Nephron progenitor cell (in vitro differentiated cells): ENCODE measurements around the gene PEX11B.

Experiments
- DNase-seq: peaks from one replicate; pipeline ENCODE4 v3.0.0; 2021
- H3K27ac Mint-ChIP-seq: 2 replicates; pipeline ENCODE4 v1.8.0; 2021; ENCODE audit warnings: mild to moderate bottlenecking, moderate library complexity, mixed read lengths
- H3K27me3 Mint-ChIP-seq: 2 replicates; pipeline ENCODE4 v1.8.0; 2021; ENCODE audit warnings: mild to moderate bottlenecking, low read depth, mixed read lengths; ENCODE audit not compliant: poor library complexity
- H3K36me3 Mint-ChIP-seq: 2 replicates; pipeline ENCODE4 v1.8.0; 2021; ENCODE audit warnings: low read depth, mixed read lengths
- H3K4me1 Mint-ChIP-seq: 2 replicates; pipeline ENCODE4 v1.8.0; 2021; ENCODE audit warnings: mixed read lengths
- H3K4me3 Mint-ChIP-seq: 2 replicates; pipeline ENCODE4 v1.8.0; 2021; ENCODE audit warnings: mild to moderate bottlenecking, moderate library complexity, mixed read lengths
- H3K9me3 Mint-ChIP-seq: 2 replicates; pipeline ENCODE4 v1.8.0; 2021; ENCODE audit warnings: mild to moderate bottlenecking, moderate library complexity, mixed read lengths
- TF ChIP-seq, protein P1 (sequence below): fragments of 200-600 bp; sonication (generic); IDR thresholded peaks from 2 replicates; pipeline ENCODE4 v1.5.0; 2021; ENCODE audit warnings: antibody characterized with exemption

PEX11B gene

DNA sequence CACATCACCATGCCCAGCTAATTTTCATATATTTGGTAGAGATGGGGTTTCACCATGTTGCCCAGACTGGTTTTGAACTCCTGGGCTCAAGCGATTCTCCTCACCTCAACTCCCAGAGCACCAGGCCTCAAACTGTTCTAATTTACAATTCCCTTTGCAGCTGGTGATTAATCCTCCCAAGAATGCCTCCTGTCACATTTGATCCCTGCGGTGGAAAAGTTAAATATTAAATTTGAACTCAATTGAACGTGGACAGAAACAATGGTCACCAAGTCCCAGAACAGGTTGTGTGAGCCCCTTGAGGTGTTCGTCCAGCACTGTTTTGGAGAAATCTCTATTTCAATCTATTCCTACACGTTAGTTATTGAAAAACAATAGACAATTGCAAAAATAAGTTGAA, 30.9 kb downstream of the PEX11B start:
- peaks cover 53% of the 10 kb centered on the region for H3K27me3 Mint-ChIP-seq
- no peak overlapping the region for H3K27ac Mint-ChIP-seq
- peak overlapping the region; percentile 49 for H3K4me3 Mint-ChIP-seq
- H3K4me1 Mint-ChIP-seq = peaks cover 52% of the 10 kb centered on the region
- no peaks in the 10 kb centered on the region for H3K36me3 Mint-ChIP-seq
- no peak for DNase-seq
- TF ChIP-seq, protein P1, sequence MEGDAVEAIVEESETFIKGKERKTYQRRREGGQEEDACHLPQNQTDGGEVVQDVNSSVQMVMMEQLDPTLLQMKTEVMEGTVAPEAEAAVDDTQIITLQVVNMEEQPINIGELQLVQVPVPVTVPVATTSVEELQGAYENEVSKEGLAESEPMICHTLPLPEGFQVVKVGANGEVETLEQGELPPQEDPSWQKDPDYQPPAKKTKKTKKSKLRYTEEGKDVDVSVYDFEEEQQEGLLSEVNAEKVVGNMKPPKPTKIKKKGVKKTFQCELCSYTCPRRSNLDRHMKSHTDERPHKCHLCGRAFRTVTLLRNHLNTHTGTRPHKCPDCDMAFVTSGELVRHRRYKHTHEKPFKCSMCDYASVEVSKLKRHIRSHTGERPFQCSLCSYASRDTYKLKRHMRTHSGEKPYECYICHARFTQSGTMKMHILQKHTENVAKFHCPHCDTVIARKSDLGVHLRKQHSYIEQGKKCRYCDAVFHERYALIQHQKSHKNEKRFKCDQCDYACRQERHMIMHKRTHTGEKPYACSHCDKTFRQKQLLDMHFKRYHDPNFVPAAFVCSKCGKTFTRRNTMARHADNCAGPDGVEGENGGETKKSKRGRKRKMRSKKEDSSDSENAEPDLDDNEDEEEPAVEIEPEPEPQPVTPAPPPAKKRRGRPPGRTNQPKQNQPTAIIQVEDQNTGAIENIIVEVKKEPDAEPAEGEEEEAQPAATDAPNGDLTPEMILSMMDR = no peak
- H3K9me3 Mint-ChIP-seq = no peaks in the 10 kb centered on the region

DNA sequence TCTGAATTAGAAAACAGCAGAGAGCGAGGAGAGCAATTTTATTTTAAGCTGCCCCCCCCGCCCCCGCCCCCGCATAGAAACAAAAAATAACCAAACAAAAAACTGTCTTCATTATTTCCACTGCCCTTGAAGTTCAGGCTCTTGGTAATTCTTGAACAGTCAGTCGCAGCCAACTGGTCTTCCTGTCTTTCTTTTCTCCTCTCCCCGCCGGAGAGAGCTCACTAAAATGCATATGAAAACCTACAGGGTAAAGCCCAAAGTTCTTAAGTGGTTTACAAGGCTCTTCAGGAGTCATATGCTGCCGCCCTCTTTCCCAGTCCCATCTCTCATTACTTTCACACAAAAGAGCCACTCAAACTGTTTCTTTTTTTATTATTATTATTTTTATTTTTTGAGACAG, 31.7 kb downstream of the PEX11B start:
- peak overlapping the region; percentile 72 for H3K4me3 Mint-ChIP-seq
- TF ChIP-seq, protein P1 = no peak
- H3K27ac Mint-ChIP-seq = no peak overlapping the region
- no peak for DNase-seq
- H3K36me3 Mint-ChIP-seq = no peaks in the 10 kb centered on the region
- H3K9me3 Mint-ChIP-seq = no peaks in the 10 kb centered on the region
- H3K27me3 Mint-ChIP-seq = peaks cover 57% of the 10 kb centered on the region
- H3K4me1 Mint-ChIP-seq = peaks cover 44% of the 10 kb centered on the region

DNA sequence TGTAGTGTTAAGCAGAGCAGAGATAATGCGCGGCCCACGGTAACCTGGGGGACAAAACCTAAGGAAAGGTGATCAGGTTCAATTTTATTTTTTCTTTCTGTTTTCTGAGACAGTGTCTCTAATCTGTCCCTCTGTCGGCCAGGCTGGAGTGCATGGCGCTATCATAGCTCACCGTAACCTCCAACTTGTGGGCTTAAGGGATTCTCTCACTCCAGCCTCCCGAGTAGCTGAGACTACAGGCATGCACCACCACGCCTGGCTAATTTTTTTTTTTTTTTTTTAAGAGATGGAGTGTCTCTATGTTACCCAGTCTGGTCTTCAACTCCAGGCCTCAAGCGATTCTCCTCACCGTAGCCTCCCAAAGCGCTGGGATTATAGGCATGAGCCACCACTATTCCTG, 32.1 kb downstream of the PEX11B start:
- H3K27me3 Mint-ChIP-seq = peaks cover 57% of the 10 kb centered on the region
- H3K4me1 Mint-ChIP-seq = peaks cover 39% of the 10 kb centered on the region
- no peaks in the 10 kb centered on the region for H3K9me3 Mint-ChIP-seq
- TF ChIP-seq, protein P1 = no peak
- no peak for DNase-seq
- no peaks in the 10 kb centered on the region for H3K36me3 Mint-ChIP-seq
- H3K27ac Mint-ChIP-seq = no peak overlapping the region
- peak overlapping the region; percentile 87 for H3K4me3 Mint-ChIP-seq

DNA sequence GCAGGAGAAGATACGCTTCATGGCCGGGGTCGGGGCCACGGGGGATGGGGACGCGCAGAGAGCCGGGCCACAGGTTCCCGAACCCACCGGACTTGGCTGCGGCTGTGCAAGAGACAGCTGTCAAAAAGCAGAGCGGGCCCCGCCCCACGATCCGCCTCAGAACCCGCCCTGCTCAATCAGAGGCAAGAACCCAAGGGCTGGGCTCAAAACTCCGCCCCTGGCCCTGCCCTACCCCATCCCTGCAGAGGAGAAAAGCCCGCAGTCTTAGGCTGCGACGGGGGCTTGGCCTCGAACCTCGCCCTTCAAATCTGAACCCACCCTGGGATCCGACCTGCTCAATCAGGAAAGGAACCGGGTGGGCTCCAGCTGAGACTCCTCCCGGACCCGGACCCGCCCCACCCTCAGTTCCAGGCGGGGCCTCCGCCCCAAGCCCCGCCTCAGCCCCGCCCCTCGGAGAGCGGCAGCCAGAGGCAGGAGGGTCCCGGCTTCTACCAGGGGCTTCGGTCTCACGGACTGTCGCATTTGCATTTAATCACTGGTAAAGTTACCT, 32.7 kb downstream of the PEX11B start, which contains the start of gene ANKRD35:
TSS of gene ANKRD35 (minus strand) at position 129 of the 550 bp plus-strand sequence. CDS start at position 21, 108 bp downstream.
- H3K27ac Mint-ChIP-seq = no peak within 1 kb of the TSS
- H3K4me1 Mint-ChIP-seq = peaks cover 34% of the 10 kb centered on the region
- H3K36me3 Mint-ChIP-seq = no peaks in the 10 kb centered on the region
- no peaks in the 10 kb centered on the region for H3K9me3 Mint-ChIP-seq
- H3K27me3 Mint-ChIP-seq = peaks cover 57% of the 10 kb centered on the region
- H3K4me3 Mint-ChIP-seq = peak within 1 kb of the TSS; percentile 87
- TF ChIP-seq, protein P1 = no peak
- peak; percentile 89 for DNase-seq

DNA sequence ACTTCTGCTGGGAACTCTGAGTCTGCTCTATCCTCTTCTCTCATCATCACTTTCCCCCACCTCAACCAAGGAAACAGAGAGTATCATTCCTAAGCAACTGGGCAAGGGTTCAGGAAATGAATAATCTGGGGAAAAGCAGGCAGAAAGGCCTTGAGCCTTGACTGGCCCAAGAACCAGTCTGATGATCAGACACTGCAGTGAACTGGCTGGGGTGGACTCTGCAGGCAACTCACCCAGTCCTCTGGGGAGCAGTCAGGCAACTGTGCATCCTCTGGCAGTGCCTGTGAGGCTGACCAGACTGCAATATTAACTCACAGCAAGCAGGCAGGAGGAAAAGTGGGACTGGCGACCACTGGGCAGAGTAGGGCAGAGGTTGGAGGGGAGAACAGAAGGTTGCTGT, 33.8 kb downstream of the PEX11B start:
- peaks cover 32% of the 10 kb centered on the region for H3K4me1 Mint-ChIP-seq
- no peak for DNase-seq
- H3K36me3 Mint-ChIP-seq = no peaks in the 10 kb centered on the region
- TF ChIP-seq, protein P1 = no peak
- H3K27ac Mint-ChIP-seq = no peak overlapping the region
- peaks cover 61% of the 10 kb centered on the region for H3K27me3 Mint-ChIP-seq
- H3K9me3 Mint-ChIP-seq = no peaks in the 10 kb centered on the region
- H3K4me3 Mint-ChIP-seq = peak overlapping the region; percentile 87

DNA sequence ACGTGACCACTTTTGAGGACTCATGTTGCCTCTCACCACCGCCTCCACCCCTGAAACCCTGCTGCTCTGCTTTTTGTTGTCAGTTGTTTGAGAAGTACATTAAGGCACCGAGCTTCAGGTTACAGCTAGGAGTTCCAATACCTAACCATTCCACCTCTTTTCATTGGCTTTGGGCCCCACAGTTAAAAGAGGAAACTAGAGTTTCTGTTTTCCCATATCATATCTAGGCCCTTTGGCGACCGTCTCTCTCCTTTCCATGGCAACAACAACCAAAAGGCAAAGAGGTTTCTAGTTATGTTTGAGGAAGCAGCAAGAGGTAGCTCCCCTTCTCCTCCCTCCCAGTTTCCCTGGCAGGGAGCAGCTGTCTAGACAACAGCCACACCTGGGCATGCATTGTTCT, 38.7 kb downstream of the PEX11B start:
- DNase-seq = no peak
- no peak overlapping the region for H3K4me3 Mint-ChIP-seq
- peaks cover 26% of the 10 kb centered on the region for H3K4me1 Mint-ChIP-seq
- H3K9me3 Mint-ChIP-seq = no peaks in the 10 kb centered on the region
- peaks cover 38% of the 10 kb centered on the region for H3K27me3 Mint-ChIP-seq
- no peak overlapping the region for H3K27ac Mint-ChIP-seq
- TF ChIP-seq, protein P1 = no peak
- no peaks in the 10 kb centered on the region for H3K36me3 Mint-ChIP-seq
